LHCN-M2 (cell line): ENCODE measurements around the gene C3orf80. TPM values are rescaled to one million over a fixed set of nuclear protein-coding genes. Genes with fewer than 3 reads are reported as not detected.

Source experiments
- total RNA-seq: library from RNA; depleted of rRNA; stranded (reverse); fragments of >200 nt; gene quantifications from 2 replicates; pipeline ENCODE4 v1.2.3, GENCODE V29; 2014; rRNA removed

Gene C3orf80
- total RNA-seq, 1 experiment from 2014 or later = 0.06 TPM

Other genes starting within 250 kb of the C3orf80 start
- 1.4 and 11.3 TPM in 2 replicates for gene IL12A, start 236.6 kb upstream of the C3orf80 start, total RNA-seq
- 30.7 and 48.6 TPM in 2 replicates for gene IFT80, start 173.8 kb downstream of the C3orf80 start, total RNA-seq
- gene SMC4, start 174.2 kb downstream of the C3orf80 start, total RNA-seq = 130 and 186 TPM in 2 replicates
- 33.0 and 45.5 TPM in 2 replicates for gene TRIM59, start 224.4 kb downstream of the C3orf80 start, total RNA-seq